ENCODE results near the gene ALG12. TPM values are rescaled to one million over a fixed set of nuclear protein-coding genes. Genes with fewer than 3 reads are reported as not detected.
"Not testable (repeated sequence)": the region's sequence is repeated elsewhere in the genome, so short reads cannot be mapped to it uniquely, and the experiment has no call there.

The ALG12 gene
- total RNA-seq, 1 donor from 2014 or later = 19.1 TPM

- ATAC-seq (no peak), DNase-seq (ENCODE audit: low spot score) (no peak)
Observed at GRCh38 chr22:49871482-49871881, 46.8 kb downstream of the ALG12 start.

DNA sequence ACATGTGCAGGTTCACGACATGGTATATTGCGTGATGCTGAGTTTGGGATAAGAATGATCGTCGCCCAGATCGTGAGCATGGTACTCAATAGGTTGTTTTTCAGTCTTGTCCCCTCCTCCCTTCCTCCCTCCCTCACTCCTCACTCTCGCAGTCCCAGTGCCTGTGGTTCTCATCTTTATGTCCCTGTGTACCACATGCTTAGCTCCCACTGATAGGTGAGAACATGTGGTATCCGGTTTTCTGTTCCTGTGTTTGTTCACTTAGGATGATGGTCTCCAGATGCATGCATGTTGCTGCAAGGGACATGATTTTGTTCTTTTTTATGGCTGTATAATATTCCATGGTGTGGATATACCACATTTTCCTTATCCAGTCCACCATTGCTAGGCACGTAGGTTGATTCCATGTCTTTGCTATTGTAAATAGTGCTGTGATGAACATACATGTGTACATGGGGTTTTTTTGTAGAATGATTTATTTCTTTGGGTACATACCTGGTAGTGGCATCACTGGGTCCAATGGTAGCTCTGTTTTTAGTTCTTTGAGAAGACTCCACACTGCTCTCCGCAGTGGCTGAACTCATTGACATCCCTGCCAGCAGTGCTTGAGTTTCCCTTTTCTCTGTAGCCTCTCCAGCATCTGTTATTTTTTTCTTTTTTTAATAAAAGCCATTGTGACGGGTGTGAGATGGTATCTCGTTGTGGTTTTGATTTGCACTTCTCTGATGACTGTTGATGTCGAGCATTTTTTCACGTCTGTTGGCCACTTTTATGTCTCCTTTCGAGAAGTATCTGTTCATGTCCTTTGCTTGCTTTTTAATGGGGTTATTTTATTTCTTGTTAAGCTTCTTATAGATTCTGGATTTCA is 48.2 kb downstream of the ALG12 start:
- no peak for DNase-seq (ENCODE audit: low spot score)
- no peak for ATAC-seq

GRCh38 chr22:49869086-49869830 is 49.0 kb downstream of the ALG12 start:
- no peak for DNase-seq (ENCODE audit: low spot score)
- ATAC-seq = no peak

DNA sequence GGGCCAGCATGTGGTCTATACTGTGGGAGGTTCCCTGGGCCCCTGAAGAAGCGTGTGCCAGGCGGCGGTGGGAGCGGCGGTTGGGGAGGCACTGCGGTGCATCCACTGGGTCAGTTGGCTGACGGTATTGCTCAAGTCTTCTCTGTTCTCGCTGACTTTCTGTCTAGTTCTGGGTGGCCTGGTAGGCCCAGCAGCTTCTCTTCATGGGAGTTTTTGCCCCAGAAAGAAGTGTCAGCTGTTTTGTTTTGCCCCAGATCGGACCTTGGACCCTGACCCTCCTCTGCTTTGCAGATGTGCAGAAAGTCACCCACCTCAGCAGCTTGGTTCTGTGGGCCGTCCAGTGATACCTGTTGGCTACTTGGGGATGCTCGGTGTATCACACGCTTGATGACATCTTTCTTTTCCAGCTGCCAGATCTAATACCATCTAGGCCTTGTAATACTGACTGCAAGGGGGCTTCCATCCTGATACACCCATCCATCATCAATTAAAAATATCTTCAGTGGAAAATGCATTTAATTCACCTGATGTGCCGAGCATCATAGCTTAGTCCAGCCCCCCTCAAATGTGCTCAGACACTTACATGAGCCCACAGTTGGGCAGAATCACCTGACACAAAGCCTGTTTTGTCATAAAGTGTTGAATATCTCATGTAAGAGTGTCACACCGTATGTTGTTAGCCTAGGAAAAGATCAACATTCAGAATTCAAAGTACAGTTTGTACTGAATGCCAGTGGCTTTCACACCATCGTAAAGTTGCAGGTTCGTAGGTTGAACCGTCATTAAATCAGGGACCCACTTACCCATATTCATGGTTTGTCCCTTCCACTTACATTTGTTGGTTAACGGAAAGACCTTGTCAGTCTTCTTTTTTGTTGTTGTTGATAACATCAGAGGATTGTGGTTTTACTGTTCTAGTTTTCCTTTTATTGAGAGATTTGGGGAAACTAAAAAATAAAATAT is 50.7 kb downstream of the ALG12 start:
- DNase-seq (ENCODE audit: low spot score) (no peak), ATAC-seq (peak; percentile 20)

- DNase-seq (ENCODE audit: low spot score) (no peak), ATAC-seq (no peak)
Observed at GRCh38 chr22:49866646-49867045, 51.6 kb downstream of the ALG12 start.

- DNase-seq (ENCODE audit: low spot score) (no peak), ATAC-seq (no peak)
Observed at GRCh38 chr22:49866134-49866533, 52.1 kb downstream of the ALG12 start.

DNA sequence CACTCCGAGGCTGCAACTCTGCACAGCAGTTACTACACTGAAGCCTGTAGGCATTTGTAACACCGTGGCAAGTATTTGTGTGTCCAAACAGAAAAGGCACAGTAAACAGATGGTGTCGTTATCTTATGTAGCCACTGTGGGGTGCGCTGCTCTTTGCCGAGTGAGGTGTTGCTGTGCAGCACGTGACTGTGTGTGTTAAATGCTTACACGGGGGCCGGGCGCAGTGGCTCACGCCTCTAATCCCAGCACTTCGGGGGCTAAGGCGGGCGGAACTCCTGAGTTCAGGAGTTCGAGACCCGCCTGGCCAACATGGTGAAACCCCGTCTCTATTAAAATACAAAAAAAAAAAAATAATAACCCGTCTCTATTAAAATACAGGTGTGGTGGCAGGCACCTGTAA is 53.1 kb downstream of the ALG12 start:
- ATAC-seq = no peak
- DNase-seq (ENCODE audit: low spot score) = no peak

GRCh38 chr22:49863931-49864330 is 54.3 kb downstream of the ALG12 start:
- ATAC-seq (no peak), DNase-seq (ENCODE audit: low spot score) (no peak)

DNA sequence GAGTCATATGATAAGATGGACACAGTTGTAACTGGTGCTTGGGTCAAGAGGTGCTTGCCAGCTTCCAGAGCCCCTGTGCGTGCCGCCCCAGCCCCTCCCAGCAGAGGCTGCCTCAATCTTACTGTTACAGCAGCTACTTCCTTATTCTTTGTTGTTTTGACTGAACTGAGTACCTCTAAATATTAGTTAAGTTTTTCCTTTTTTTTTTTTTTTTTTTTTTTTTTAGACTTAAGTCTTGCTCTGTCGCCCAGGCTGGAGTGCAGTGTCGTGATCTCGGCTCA is 55.8 kb downstream of the ALG12 start:
- DNase-seq (ENCODE audit: low spot score) = no peak
- no peak for ATAC-seq

DNA sequence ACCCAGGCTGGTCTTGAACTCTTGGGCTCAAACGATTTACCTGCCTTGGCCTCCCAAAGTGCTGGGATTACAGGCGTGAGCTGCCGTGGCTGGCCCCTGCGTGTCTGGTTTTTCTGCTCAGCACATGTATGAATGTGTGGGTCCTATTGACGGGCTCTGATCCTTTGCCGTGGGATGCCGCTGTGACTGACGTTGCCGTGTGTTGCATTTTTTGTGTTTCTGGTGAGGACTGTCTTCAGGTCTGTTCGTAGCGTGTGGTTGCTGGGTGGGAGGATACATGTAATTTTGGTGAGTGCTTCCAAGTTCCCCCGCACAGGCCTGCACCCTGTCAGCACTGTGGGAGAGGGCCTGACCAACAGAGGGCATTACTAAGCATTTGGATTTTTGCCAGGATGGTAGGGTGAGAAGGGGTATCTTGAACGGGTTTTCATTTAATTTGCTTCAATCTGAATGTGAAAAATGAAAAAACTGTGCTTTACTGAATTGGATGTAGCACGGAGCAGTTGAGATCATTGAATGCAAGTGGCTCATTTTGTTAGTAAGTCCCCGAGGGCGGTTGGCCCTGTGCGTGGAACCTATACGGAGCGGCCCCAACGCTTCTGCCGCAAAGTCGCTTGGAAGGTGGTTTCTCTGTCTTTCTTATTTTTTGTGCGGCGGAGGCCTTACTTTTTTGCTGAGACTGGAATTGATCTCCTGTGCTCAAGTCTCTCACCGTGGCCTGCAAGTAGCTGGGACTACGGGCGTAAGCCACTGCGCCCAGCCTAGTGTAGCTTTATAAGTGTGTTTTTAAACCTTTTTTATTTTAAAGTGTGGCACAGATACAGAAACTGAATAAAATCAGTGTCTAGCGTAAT is 56.4 kb downstream of the ALG12 start:
- no peak for ATAC-seq
- DNase-seq (ENCODE audit: low spot score) = no peak

DNA sequence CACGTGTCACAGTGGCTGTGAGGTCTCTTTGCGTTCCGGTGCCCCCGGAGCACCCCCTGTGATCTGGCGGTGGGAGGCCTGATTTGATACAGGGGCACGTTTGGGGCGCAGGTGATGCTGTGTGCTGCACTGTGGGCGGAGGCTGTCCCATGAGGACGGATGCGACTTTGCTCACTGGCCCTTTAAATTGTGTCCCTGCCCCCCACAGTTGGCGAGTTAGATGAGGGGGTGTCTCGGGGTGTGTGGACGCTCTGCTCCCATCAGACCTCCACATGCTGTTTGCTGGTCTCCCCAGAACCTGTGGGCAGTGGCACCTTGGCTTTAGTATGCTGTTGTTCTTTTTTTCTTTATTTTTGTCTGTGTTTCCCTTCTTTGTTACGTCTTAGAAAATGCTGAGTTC is 59.4 kb downstream of the ALG12 start:
- ATAC-seq (no peak), DNase-seq (ENCODE audit: low spot score) (no peak)

GRCh38 chr22:49856766-49857618 is 61.2 kb downstream of the ALG12 start:
- no peak for DNase-seq (ENCODE audit: low spot score)
- ATAC-seq = no peak

- no peak for DNase-seq (ENCODE audit: low spot score)
- no peak for ATAC-seq
Observed at GRCh38 chr22:49856343-49856742, 61.9 kb downstream of the ALG12 start.

- ATAC-seq = no peak
- DNase-seq (ENCODE audit: low spot score) = no peak
Observed at GRCh38 chr22:49855251-49855911, 62.9 kb downstream of the ALG12 start.

- DNase-seq (ENCODE audit: low spot score) = peak; percentile 62
- no peak for ATAC-seq
Observed at GRCh38 chr22:49853981-49854831, 64.0 kb downstream of the ALG12 start.

DNA sequence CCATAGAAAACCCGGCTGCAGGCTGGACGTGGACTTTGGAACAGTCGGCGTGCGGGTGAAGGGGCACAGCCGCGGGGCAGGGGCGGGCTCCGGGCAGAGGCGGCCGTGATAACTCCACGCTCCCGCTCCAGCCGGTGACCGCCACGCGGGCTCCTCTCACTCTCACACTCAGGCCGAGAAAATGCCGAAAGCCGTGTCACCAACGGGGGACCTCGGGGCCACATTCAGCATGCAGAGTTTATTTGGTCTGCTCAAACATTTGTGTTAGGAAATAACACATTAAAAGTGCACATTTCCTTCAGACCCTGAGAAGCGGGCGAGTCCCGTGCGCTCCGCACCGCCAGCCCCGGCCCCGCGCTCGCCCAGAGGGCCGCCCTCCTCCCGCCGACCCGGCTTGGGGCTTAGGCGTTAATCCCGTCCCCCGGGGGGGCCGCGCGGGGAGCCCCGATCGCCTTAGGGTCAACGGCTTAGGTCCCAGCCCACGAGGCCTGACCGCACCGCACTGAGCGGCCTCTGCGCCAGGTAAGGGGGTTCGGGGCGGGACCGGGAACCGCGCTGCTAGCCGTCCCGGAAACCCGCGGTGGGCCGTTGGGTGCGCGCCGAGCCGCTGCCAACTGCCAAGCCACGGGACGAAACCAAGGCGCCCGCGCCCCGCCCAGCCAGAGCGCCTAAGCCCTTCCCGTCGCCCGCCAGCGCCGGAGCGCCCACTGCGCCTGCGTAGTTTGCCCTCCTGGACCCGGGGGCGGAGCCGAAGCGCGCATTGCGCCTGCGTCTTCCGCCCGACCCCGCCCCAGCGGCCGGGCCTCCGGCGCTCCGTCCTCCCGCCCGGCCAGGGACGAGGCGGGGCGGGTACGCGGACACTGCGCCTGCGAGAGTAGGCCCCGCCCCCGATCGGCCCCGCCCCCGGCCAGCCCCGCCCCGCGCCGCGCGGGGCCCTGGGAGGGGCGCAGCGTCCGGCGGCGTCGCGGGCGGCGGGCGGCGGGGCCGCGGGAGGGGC is 65.0 kb downstream of the ALG12 start, which contains the start of gene ZBED4:
TSS of gene ZBED4 (plus strand) at position 947 of the 997 bp plus-strand sequence. CDS start 29,819 bp downstream, outside the sequence.
- DNase-seq (ENCODE audit: low spot score) (peak; percentile 99), ATAC-seq (peak; percentile 87)

DNA sequence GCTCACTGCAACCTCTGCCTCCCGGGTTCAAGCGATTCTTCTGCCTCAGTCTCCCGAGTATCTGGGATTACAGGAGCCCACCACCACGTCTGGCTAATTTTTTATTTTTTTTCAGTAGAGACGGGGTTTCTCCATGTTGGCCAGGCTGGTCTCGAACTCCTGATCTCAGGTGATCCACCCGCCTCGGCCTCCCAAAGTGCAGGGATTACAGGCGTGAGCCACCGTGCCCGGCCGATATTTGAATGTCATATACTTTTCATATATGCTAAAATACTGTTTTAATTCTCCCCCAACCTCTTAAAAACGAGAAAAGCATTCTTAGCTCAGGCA is 65.7 kb downstream of the ALG12 start:
- ATAC-seq; DNase-seq (ENCODE audit: low spot score): not testable (repeated sequence)
